Right lobe of liver (tissue), 4 donors: ENCODE measurements around the gene AKAP17A.

Source experiments
- CTCF ChIP-seq, 4 donors: fragments of 200-600 bp in 3 of 4; fragments of 450-650 bp in 1 of 4; IDR thresholded peaks; one replicate each; pipeline versions ENCODE4 v1.5.1 to v1.8.0; 2016 to 2022; ENCODE audit warnings: antibody characterized with exemption in 4 of 4, mild to moderate bottlenecking in 2 of 4
- POLR2A ChIP-seq: fragments of 450-650 bp; IDR thresholded peaks from one replicate; pipeline ENCODE4 v1.6.1; 2017; ENCODE audit warnings: antibody characterized with exemption, mild to moderate bottlenecking
- donor health status: DM: no; HTN: no; CAD: no.
- donor health status: DM: no; HTN: no; CAD: no.
- donor health status: DM: no; HTN: yes; CAD: no.

GRCh38 chrX:1542994-1543725, 48.2 kb upstream of the AKAP17A start:
- TF ChIP-seq POLR2A, result no peak
- TF ChIP-seq CTCF (IDR thresholded peaks at IDR 0.05), result no peak
